Aorta (tissue), 5 donors: ENCODE data around the gene DSCAM. TPM values are rescaled to one million over a fixed set of nuclear protein-coding genes. Genes with fewer than 3 reads are reported as not detected.

Experiments
- ATAC-seq: fragments of 200-7000 bp; cut with Tn5 transposase; one replicate; pipeline ENCODE4 v1.9.1; 2022; ENCODE audit warnings: moderate library complexity; ENCODE audit not compliant: low FRiP score
- DNase-seq, 2 donors: peaks; one replicate each; pipeline ENCODE4 v3.0.0-alpha.2; 2020
- H3K27ac ChIP-seq, 2 donors: one replicate each; pipeline ENCODE4 v1.5.1; 2013; ENCODE audit warnings: low read length in 2 of 2, mild to moderate bottlenecking in 2 of 2, moderate library complexity in 2 of 2, control low read depth in 1 of 2, inconsistent platforms in 1 of 2, low read depth in 1 of 2
- H3K27me3 ChIP-seq, 2 donors: one replicate each; pipeline ENCODE4 v1.6.1; 2013; ENCODE audit warnings: control low read depth in 1 of 2, low read length in 1 of 2, mild to moderate bottlenecking in 1 of 2, moderate library complexity in 1 of 2; ENCODE audit not compliant: insufficient read depth in 2 of 2, control insufficient read depth in 1 of 2
- H3K36me3 ChIP-seq, 2 donors: one replicate each; pipeline ENCODE4 v1.6.1; 2013; ENCODE audit warnings: control low read depth in 1 of 2, low read length in 1 of 2, mild to moderate bottlenecking in 1 of 2; ENCODE audit not compliant: insufficient read depth in 2 of 2, control insufficient read depth in 1 of 2
- H3K4me1 ChIP-seq, 2 donors: one replicate each; pipeline ENCODE4 v1.6.1; 2013; ENCODE audit warnings: low read length in 2 of 2, control low read depth in 1 of 2, mild to moderate bottlenecking in 1 of 2, moderate library complexity in 1 of 2; ENCODE audit not compliant: insufficient read depth in 2 of 2, control insufficient read depth in 1 of 2
- H3K4me3 ChIP-seq, 2 donors: one replicate each; pipeline ENCODE4 v1.5.1; 2013; ENCODE audit warnings: low read length in 2 of 2, control low read depth in 1 of 2, mild to moderate bottlenecking in 1 of 2
- H3K9me3 ChIP-seq: one replicate; pipeline ENCODE4 v1.6.1; 2013; ENCODE audit warnings: mild to moderate bottlenecking, low read length; ENCODE audit not compliant: control insufficient read depth
- WGBS, 2 donors: extraction: QIAGEN DNeasy Blood & Tissue Kit; methylation state at CpG; one replicate each; pipeline ENCODE4 v1.1.7; 2013; 5-methylcytosine and 5-hydroxymethylcytosine counted together
- intact Hi-C, 2 donors: fragments of 100-400 bp; cut with DNase I; formaldehyde crosslinking; loops; one replicate each; pipeline versions ENCODE4 v1.14.2 to v1.15.0; 2022
- polyA plus RNA-seq, 2 donors: library from polyadenylated mRNA; stranded (reverse); fragments of 200-250 nt; gene quantifications; one replicate each; pipeline ENCODE4 v1.2.3, GENCODE V29; 2013
- total RNA-seq, 2 donors: library from RNA; stranded (reverse); fragmentation: NEBNext Ultra II Directional; extraction: Animal tissue kit (Norgen Biotek cat#: 25700); gene quantifications; one replicate each; pipeline ENCODE4 v1.2.1, GENCODE V29; 2021
- donor health status: healthy with polysubstance abuse.
- donor health status: Bipolar disorder and iron deficiency.
- donor health status: DM: no; HTN: no; CAD: no.
- donor health status: DM: no; HTN: no; CAD: no.
- donor health status: DM: yes; HTN: yes; CAD: no.

The DSCAM gene
- total and polyA plus RNA-seq, 4 donors = not detected

DNA sequence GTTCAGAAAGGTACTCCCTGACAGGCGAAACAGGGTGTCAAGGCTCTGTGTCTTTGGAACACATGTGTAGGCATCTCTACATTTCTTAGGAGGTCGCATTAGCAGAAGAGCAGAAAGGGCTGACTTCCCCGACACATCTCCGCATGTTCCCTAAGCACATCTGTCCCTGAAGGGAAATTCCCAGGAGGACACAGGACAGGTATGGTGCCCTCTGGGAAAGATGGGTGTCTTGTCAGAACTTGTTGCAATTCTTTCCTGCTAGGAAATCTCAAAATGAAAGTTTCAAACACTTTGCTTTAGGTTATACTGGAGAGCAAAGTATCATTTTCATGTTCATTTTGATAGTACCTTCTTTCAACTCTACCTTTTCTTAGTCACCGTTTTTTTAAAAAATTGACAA is 2.0 kb downstream of the DSCAM start:
- ATAC-seq (no peak), DNase-seq (no peak)
- no peak overlapping the region for H3K27ac ChIP-seq
- intact Hi-C loops = no loop called here
- H3K36me3 ChIP-seq = no peaks in the 10 kb centered on the region
- H3K4me1 ChIP-seq = no peaks in the 10 kb centered on the region
- H3K4me3 ChIP-seq = no peak overlapping the region
- WGBS, 2 donors = 74 to 80% methylated on average over 5 of the region's 5 CpGs
- H3K27me3 ChIP-seq = peaks cover 0 to 3% of the 10 kb centered on the region in 2 donors
- peaks cover 3% of the 10 kb centered on the region for H3K9me3 ChIP-seq

DNA sequence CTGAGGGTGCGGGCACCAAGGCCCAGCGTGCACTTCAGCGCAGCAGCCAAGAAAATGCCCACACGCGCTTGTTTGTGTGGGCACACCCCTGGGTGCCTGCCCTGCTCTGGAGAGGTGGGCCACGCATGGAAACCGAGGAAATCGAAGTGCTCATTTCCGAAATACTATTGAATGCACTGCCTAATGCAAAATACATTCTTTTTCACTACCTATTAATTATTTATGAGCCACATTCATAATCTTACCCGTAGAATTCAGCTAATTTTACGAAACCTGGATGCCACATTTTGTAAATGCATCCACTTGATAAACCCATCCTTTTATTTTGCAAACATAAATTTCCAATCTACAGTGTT is 4.8 kb downstream of the DSCAM start:
- intact Hi-C loops = no loop called here
- H3K27ac ChIP-seq = no peak overlapping the region
- peaks cover 0 to 3% of the 10 kb centered on the region in 2 donors for H3K27me3 ChIP-seq
- WGBS, 2 donors = 39 to 40% methylated on average over 11 of the region's 11 CpGs
- H3K4me3 ChIP-seq = no peak overlapping the region
- no peak for DNase-seq
- H3K9me3 ChIP-seq = no peaks in the 10 kb centered on the region
- no peaks in the 10 kb centered on the region for H3K36me3 ChIP-seq
- H3K4me1 ChIP-seq = no peaks in the 10 kb centered on the region
- ATAC-seq = no peak

DNA sequence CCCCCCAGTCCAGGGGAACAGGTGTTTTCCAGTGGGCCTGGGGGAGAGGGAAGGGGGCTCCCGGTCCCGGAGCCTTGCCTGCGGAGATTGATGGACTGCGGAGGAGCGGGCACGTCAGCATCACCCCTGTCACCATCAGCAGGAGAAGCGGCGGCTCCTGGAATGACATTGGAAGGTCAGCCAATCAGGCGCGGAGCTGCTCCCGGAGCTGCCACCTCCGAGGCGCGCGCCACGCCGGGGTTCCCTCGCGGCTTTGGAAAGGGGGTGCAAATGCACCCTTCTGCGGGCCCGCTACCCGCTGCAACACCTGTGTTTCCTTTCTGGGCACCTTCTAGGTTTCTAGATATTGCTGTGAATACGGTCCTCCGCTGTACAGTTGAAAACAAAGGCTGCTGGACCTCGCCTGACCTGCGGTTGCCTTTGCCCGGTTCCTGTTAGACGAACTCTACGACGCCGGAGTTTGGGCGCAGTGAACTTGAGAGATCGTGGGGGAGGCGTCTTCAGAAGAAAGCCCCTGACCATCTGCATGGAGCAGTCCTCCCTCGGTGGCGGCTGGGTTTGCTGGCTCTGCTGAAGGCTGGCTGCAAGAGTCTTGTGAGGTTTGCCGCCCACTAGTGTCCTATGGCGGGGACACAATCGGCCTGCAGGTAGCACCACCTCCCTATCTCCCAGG is 5.3 kb downstream of the DSCAM start:
- Histone ChIP-seq H3K27ac (no peak overlapping the region), H3K9me3 (no peaks in the 10 kb centered on the region), H3K4me1 (no peaks in the 10 kb centered on the region), H3K36me3 (no peaks in the 10 kb centered on the region), H3K4me3 (no peak overlapping the region), H3K27me3 (peaks cover 0 to 3% of the 10 kb centered on the region in 2 donors)
- intact Hi-C loops = no loop called here
- WGBS, 2 donors = 1% methylated on average over 39 of the region's 39 CpGs
- ATAC-seq (peak; percentile 22), DNase-seq (peak in 1 of 2 donors; percentile 63)

DNA sequence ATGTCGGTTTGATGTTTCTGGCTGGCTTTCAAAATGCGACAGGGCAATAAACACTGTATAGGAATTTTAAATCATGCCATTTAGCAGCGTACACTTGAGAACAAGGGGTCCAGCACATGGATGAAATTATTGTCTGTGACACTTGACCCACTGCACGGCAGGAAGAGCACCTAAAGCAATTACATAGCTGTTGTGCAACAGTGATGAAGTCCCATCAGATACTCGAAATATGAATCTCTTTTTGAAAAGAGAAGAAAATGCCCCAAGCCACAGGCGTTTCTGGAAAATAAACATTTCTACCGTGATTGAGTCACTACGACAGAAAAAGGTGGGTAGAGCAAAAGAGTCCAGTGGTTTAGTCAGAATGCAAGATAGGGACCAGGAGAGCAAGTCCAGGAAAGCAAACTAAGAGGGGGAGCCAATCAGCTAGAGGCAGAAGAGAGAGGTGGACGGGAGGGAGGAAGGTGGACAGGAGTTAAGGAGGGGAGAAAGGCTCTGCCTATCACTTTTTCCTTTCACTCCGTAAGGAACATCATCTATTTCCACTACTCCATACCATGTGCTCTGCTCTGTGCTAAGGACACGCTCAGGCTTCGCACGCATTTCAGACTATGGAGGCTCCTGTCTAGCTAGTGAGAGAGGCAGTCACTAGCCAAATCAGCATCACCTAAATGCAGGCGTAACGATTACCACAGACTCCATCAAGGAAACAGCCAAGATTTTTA is 6.4 kb downstream of the DSCAM start:
- H3K9me3 ChIP-seq = no peaks in the 10 kb centered on the region
- DNase-seq (no peak), ATAC-seq (no peak)
- peaks cover 0 to 3% of the 10 kb centered on the region in 2 donors for H3K27me3 ChIP-seq
- H3K4me3 ChIP-seq = no peak overlapping the region
- intact Hi-C loops = no loop called here
- 38 to 40% methylated on average over 15 of the region's 15 CpGs for WGBS, 2 donors
- H3K4me1 ChIP-seq = no peaks in the 10 kb centered on the region
- H3K36me3 ChIP-seq = no peaks in the 10 kb centered on the region
- H3K27ac ChIP-seq = no peak overlapping the region

DNA sequence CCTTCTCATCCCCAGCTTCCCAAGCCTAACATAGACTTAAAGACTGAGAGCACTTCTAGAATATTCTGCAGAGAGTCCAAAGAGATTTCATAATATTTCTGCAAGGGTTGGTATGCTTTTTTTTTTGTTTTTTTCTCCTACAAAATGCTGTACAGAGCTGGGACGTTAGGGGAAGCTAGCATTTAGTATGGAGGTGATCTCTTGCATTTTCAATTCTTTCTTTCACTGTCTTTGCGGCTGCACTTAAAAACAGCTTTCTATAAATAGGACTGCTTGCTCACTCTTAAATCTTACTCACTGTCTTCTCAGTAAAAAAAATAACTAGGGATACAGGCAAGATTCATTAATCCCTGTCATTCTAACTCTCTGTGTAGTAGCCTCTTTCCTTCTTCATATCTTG is 7.4 kb downstream of the DSCAM start:
- H3K4me1 ChIP-seq = no peaks in the 10 kb centered on the region
- DNase-seq = no peak
- no peak overlapping the region for H3K27ac ChIP-seq
- intact Hi-C loops = no loop called here
- no peaks in the 10 kb centered on the region for H3K36me3 ChIP-seq
- no peak overlapping the region for H3K4me3 ChIP-seq
- H3K9me3 ChIP-seq = no peaks in the 10 kb centered on the region
- no peak for ATAC-seq
- peaks cover 0 to 3% of the 10 kb centered on the region in 2 donors for H3K27me3 ChIP-seq
- 0 to 6% methylated on average over 2 of the region's 2 CpGs for WGBS, 2 donors

DNA sequence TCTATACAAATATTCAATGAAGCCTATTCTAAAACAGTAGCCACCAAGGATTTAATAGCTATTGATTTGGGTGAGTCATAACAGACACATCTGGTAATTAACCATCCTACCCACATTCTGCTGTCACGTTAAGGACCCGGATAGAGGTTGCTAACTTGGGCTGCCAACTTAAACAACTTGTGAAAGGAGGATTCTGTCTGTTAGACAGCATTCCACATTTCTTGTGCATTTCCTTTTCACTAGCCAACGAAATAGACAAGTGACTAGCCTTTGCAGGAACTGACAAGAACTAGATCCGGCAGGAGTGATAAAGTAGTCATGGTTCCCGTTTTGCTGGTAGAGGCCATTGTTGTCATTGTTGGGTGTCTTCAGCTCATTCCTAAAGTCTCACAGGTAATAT is 9.5 kb downstream of the DSCAM start:
- Histone ChIP-seq H3K27ac (no peak overlapping the region), H3K4me3 (no peak overlapping the region), H3K27me3 (peaks cover 0 to 3% of the 10 kb centered on the region in 2 donors), H3K4me1 (no peaks in the 10 kb centered on the region), H3K9me3 (no peaks in the 10 kb centered on the region), H3K36me3 (no peaks in the 10 kb centered on the region)
- no peak for DNase-seq
- intact Hi-C loops = no loop called here
- no peak for ATAC-seq
- WGBS, 2 donors = 24 to 31% methylated on average over 5 of the region's 5 CpGs

DNA sequence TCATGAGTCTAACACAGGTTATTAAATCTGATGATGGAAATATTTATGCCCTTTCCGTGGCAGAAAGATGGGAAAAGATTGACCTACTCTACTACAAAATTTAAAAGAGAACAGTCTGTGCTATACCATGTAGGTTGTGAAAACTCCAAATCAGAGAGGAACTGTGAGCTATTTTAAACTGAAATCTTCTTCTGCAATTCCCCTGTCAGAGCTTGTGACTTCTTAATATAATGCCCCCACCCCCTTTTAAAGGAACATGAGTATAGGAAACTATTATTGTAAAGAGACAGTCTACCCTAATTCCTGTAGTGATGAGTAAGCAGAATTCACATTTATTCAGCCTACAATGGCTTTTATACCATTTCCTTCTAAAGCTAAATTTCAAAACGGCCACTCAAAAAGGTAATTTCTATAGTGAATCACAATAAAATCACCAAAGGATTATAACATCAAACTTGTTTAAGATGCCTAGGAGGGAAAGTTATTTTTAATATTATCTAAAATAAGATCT is 11.7 kb downstream of the DSCAM start:
- ATAC-seq (no peak), DNase-seq (no peak)
- 37 to 44% methylated on average over 2 of the region's 2 CpGs for WGBS, 2 donors
- no peaks in the 10 kb centered on the region for H3K9me3 ChIP-seq
- H3K4me3 ChIP-seq = no peak overlapping the region
- no peaks in the 10 kb centered on the region for H3K36me3 ChIP-seq
- H3K27ac ChIP-seq = no peak overlapping the region
- intact Hi-C loops = no loop called here
- H3K4me1 ChIP-seq = no peaks in the 10 kb centered on the region
- no peaks in the 10 kb centered on the region for H3K27me3 ChIP-seq

DNA sequence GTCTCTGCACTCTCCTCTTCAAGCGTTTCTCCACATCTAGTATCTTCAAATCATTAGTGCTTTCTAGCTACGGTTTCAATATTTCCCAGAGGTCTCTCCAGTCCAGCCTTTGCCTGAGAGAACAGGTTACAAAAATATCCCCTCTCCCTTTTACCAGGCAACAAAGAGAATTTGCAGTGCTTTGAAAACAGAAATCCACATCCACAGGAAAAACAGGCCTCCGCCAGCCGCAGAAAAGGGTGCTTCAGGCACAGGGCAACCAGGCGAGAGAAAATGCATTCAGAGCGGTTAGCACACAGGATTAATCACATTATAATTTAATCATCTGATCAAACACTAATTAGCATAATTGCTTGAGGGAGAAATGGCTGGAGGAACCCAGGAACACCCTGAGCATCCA is 13.8 kb downstream of the DSCAM start:
- Histone ChIP-seq H3K27me3 (no peaks in the 10 kb centered on the region), H3K4me3 (no peak overlapping the region), H3K9me3 (no peaks in the 10 kb centered on the region), H3K27ac (no peak overlapping the region), H3K4me1 (no peaks in the 10 kb centered on the region), H3K36me3 (no peaks in the 10 kb centered on the region)
- WGBS, 2 donors = 51 to 56% methylated on average over 6 of the region's 6 CpGs
- intact Hi-C loops = no loop called here
- ATAC-seq = no peak
- no peak for DNase-seq

DNA sequence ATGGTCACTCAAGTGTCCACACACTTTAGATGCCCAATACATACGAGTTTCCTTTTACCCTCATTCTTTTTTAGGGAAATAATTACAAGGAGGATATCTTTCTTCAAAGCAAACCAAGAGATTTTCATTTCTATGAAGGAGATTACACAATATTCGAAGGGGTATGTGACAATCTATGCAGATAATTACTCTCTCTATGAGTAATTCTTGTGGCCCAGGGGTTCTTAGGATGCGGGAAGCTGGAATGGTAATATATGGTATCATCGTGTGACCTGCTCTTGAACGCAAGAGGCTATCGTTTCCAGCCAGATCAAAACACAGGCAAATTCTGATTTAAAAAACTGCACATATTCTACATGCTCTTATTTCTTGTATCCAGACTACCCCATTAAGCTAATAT is 14.6 kb downstream of the DSCAM start:
- no peak overlapping the region for H3K27ac ChIP-seq
- 82 to 88% methylated on average over 6 of the region's 6 CpGs for WGBS, 2 donors
- ATAC-seq = no peak
- H3K4me3 ChIP-seq = no peak overlapping the region
- no peaks in the 10 kb centered on the region for H3K9me3 ChIP-seq
- intact Hi-C loops = no loop called here
- no peaks in the 10 kb centered on the region for H3K27me3 ChIP-seq
- H3K4me1 ChIP-seq = no peaks in the 10 kb centered on the region
- no peak for DNase-seq
- H3K36me3 ChIP-seq = no peaks in the 10 kb centered on the region
